SHP77 treated with DMSO at 0.1 percent for 48 hours (cell line): ENCODE results near the gene PDE6D.

Experiments
- DNase-seq: peaks from one replicate; lab custom pipeline; 2025; lab: John Stamatoyannopoulos, UW

The PDE6D gene

DNA sequence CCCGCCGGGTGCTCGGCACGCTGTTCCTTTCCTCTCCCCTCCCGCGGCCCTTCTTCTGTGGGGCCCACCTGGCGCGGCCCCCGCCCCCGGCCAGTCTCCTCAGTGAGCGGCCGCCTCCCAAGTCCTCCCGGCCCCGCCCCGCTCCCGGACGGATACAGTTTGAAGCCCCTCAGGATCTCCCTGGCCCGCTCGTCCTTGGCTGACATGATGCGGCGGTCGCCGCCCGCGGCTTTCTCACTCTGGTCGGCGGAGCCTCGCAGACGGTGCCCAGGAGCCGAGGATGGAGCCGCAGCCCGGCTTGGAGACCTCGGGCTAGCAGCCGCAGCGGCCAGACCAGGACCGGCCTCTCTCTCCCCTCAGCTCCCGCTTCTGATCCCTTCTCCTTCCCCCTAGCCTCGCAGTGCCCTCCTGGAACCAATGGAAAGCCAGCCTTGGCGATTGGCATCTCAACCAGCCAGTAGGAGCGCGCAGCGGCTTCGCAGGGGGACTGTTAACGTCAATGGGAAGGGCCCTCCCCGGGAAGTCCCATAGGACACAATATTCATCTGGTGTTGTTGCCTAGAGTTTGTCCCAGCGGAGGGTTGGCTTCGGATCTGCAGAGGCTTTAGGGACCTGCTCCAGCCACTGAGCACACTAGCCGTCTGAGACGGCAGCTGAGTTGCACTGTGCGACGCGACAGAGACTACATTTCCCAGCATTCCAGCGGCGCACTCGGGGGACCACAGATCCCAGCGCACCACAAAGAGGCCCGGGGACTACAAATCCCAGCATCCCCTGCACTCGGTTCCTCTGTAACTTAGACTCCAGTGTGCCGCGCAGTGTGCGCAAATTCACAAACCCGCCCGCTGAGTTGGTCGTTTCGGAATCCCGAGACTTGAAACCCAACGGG, at the start of gene PDE6D:
Gene PDE6D (minus strand): TSS at position 374 of the 889 bp plus-strand sequence. CDS start 168 bp downstream, at position 206.
- peak; percentile 93 for DNase-seq

DNA sequence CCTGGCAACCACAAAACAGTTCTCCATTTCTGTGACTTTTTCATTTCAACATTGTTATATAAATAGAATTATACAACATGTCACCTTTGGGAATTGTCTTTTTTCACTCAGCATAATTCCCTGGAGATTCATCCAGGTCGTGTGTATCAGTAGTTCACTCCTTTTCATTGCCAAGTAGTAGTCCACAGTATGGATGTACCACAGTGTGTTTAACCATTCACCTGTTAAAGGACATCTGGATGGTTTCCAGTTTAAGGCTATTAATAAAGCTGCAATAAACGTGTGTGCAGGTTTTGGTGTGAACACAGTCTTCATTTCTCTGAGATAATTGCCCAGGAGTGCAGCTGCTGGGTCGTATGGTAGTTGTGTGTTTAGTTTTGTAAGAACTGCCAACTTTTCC, 40.8 kb upstream of the PDE6D start:
- no peak for DNase-seq

DNA sequence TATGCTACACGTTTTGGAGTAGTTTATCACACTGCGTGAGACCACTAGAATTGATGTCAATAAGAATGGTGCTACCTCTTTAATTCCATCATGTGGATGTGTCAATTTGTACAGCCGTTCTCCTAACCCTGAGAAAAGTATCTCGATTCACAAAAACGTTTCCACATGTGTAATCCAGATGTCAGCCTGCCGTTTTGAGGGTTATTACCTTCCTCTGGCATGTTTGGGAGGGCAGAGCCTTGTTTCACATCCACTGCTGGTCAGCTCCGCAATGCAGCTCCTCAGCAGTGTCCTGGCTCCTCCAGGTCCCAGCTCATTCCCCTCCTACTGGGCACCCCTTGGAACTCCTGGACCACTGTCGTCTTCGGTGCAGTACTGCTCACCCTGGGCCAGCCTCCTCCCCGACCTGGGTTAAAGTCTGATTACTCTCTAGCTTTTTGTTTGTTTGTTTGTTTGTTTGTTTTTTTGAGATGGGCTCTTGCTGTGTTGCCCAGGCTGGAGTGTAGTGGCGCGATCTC, 39.8 kb upstream of the PDE6D start:
- no peak for DNase-seq

DNA sequence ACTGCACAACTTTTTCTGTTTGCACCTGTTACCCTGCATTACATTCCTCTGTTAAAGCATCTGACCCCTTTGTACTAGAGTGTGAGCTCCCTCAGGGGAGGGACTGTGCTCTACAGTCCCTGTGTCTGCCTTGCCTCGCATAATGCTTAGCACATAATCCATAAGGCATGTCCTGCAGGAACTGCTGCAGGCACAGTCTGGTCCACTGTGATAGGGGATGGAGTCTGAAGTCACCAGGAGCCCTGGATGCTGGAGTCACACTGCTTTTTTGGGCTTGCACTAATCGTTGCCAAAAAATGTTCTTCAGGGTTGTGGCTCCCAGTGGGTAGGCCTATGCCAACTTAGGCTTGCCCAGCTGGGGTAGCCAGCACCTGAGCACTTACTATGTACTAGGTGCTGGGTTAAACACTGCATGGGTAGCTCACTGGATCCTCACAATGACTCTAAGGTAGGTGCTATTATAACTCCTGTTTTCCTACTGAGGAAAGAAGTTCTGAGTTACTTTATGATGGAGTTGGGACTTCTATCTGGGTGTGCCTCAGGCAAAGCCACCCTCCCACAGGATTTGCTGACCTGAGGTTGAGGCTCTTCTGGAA, 38.5 kb upstream of the PDE6D start:
- DNase-seq: no peak

DNA sequence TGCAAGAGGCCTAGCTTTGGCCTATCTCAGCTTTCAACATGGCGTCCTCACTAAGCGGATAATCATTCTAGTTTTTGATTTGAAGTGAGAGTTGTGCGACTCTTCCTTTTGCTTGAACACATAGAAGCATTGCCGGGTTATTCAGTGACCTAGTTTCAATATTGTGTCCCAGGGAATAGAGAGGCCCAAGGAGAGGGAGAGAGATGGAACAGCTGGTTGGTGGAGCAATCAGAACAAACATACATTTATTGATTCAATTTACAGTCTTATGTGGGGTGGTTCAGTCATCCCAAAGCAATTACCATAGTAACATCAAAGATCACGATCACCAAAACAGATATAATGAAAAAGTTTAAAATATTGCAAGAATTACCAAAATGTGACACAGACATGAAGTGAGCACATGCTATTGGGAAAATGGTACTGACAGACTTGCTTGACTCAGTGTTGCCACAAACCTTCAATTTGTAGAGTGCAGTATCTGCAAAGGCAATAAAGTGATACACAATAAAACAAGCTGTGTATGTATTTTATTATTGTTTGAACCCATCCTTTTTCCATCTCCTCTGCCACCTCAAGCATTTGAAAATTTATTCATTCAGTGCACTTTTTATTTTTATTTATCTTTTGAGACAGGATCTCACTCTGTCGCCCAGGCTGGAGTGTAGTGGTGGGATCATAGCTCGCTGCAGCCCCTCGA, 35.4 kb upstream of the PDE6D start:
- no peak for DNase-seq

DNA sequence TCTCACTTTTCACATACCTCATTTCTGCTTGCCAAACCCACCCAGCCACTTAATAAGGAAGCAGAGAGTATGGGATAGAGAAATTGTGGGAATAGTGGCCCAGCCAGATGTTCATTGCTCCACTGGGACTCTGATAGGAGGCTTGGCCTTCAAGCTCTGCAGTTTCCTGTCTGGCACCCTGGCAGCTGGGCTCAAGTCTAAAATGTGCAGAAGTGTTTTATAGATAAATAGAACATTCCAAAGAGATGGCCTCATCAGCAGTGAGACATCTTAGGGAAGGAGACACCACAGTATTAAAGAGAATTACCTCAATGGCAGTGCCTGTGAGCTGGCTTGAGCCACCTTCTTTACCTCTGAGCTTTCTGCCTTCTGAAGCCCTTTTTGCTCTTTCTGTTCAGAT, 29.8 kb upstream of the PDE6D start:
- DNase-seq: no peak

DNA sequence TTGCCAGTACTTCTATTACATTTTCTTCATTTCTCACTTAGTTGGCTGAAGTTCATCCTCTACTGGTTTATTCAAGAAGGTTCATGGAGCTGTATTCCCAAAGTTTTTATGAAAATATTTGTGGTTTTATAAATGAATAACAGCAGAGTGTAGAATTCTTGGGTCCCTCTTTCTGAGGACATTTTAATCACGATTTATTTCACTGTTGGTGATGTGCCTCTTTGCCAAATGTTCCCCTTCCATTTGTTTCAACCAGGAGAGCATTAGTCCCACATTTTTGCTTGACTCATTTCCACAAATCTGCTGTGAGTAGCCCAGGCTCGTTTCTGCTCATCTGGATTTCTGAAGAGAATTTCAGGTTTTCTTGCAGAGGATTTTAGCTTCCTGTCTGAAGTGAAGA, 25.9 kb upstream of the PDE6D start:
- no peak for DNase-seq

DNA sequence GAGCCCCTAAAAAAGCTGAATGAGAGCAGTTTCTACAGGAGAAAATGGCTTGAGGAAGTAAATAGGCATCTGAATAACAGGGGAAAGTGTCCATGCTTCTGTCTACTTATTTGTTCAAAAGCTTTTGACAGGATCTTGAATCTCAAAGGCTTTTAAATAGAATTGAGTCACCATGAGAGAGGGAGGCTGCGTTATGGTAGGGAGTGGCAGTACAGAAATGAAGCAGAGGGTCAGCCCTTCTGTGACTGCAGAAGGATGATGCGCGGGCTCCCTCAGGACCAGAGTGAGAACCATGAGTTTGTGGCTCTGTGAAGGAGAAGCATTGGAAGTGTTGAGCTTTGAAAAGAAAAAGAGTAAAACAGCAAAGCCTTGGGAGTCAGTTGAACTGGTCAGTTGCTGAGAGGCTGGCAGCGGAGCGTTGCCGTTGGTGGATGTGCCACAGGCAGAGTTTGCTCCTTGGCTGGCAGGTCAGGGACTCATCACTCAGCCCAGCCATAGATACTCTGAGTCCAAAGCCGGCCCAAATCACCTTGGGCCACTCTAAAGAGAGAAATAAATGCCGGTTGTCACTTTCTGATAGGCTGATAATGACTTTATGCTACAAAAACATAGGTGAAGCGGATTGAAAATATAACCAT, 22.5 kb upstream of the PDE6D start:
- no peak for DNase-seq

DNA sequence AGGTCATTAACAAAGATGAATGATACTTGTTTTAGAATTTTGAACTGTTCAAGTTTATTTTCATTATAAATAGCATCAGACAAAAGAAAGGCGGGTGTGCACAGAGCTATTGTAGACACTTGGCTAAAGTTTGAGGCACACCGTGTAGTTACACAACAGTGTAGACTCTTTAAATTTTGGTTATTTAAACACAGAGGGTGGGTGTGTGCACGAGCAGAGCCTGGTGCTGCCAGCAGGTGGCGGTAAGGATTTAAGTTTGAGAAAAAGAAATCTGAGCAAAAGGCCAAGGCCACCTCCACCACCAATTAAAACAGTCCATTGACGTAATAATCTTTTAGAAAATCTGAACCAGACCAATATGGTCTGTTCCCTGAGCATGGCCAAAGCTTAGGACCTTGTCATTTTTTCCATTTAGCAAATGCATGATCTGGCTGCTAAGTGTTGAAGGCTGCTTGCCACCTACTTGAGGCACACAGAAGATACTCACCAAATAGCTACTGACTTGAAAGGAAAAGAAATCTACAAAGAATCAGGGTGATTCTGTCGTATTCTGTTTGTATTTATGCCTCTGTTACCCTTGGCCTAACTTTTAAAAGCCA, 19.5 kb upstream of the PDE6D start:
- no peak for DNase-seq

DNA sequence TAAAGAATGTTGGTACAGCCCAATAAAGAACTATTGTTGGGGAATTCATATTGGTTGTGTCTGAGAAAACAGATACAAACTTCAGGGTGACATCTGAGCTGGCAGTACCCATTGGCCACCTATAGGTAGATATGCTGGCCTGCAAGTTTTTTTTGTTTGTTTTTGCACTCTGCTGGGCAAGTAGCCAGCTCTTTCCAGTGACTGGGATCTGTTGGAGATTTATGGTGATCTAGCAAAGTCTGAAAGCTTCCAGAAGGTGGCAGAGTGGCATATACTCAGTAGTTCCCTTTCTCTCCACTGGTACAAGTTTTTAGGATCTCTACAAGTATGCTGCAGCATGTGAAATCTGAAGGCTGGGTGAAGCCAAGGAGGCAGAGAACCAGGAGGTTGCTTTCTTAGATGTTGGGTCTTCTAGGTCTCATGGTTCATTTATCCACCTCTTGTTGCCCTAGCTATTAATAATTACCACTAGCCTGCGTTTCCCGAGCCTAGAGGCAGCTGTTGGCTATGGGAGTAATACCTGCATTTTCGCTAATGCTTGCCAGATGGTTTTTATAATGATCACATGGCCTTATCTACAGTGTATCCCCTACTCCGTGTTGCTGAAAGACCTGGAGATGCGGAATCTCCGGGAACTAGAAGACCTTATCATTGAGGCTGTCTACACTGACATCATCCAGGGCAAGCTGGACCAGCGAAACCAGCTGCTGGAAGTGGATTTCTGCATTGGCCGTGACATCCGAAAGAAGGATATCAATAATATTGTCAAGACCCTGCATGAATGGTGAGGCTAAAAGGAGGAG, 14.6 kb upstream of the PDE6D start:
- peak; percentile 43 for DNase-seq

DNA sequence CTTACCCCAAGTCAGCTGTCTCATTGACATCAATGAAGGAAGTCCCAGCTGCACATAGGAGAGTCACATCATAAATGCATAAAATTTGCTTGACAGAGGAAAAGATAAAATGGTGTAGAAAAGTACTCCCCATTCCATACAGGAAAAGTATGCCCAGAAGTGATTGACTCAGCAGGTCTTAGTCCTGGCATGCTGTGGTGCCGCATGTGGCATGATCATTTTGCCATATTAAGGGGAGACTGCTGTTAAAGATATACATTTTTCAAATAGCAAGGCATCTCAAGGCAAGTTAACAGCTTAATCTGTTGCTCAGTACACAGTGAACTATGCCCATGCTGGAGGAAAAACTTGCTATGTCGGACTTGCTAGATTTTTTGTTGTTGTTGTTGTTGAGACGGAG, 13.3 kb upstream of the PDE6D start:
- DNase-seq: no peak

DNA sequence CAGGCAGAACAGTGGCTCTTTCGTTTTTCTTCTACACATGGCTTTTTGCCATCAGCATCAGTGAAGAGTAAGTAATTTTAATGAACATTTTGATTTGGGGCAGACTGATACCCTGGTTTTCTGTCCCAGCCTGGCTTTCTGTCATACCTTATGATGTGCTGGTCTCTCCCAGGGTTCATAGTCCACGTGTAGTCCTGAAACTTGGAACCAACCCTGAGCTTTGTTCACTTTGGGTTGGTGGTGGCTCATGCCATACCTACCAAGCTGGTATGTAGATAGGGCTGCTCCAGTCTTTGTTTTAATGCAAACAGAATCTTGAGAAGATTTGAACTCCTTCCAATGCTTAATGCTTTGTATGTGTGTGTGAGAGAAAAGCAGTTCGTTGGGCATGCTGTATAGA, 10.0 kb upstream of the PDE6D start:
- no peak for DNase-seq

DNA sequence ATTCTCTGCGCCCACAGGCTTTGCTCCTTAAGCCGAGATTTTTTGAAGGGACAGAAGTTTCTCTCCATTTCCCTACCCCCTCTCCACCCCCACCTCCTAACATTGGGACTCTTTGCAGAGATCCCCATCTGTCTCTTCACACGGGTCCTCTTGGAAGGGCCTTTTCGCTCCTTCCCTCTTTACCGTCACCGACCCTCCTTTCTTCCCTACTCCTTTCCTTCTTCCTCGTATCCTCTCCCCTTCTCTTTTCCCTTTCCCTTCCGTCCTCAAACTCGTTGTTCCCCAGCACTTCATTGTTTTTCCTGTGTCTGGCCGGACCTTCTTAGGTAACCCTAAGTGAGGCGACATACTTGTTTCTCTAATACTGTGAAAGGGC, 5.8 kb upstream of the PDE6D start:
- no peak for DNase-seq

DNA sequence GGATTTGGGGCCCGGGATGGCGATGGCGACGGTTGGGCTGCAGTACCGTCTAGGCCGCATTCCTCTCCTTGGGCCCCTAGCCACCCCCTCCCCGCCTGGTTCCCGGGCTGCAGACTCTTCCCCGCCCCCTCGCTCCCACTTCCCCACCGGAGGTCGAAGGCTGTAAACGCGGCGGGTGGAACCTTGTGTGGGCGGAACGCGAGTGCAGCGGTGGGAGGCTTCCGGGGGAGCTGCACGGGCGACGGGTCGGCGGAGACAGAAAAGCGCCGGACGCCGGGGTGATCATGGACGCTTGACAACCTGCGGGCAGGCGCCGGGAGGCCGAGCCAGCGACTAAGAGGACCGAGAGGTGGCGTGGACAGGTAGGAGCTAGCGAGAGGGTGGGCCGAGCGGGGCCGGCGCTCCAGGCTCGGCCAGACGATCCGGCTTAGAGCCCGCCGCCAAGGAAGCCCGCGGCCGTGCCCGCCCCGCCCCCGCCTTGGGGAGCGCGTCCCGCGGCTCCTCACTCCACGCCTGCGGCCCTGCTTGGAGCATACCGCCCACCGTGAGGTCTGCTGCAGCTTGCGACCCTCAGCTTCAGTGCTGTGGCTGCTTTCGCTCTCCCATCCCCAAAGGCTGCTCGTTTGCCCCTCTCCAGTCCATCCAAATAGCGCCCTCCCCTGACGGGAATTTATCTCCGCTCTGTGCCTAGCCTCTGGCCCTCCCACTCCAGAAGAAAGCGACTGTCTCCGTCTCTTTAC, 5.3 kb upstream of the PDE6D start, which contains the start of gene COPS7B:
Gene COPS7B (plus strand): TSS at position 269 of the 740 bp plus-strand sequence. CDS start 2,126 bp downstream, outside the sequence.
- peak; percentile 68 for DNase-seq

DNA sequence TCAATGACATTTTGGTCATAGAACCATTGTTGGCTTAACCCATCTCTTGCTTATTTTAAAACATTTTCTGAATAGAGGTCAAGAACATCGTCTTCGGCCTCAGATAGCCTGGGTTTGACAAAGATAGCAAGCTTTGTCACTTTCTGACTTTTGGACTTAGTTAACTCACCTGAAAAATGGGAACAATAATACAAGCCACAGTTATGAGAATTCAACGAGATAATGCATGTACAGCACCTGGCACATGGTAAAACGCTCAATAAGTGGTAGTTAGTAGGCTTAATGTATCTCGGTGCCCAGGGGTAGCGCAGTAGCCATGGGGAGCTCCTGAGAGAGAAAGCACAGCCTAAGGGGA, 4.7 kb upstream of the PDE6D start:
- DNase-seq: no peak

DNA sequence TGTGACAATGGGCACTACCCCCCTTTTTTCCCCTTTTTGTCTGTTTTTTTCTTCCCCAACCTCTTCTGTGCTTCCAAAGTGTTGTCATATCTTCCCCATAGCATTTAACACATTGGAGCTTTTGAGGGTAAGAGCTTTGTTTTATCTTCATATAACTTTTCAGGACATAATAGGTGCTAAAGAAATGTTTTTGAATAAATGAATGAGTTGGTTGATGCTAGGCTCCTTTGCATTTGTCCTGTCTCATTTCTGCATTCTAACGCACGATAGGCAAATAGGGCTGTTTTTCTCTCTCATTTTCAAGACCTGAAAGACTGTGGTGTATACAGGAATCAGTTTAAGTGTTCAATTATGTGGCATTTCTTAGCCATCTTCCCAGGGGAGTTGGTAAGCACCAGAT, 4.3 kb upstream of the PDE6D start:
- DNase-seq: no peak

DNA sequence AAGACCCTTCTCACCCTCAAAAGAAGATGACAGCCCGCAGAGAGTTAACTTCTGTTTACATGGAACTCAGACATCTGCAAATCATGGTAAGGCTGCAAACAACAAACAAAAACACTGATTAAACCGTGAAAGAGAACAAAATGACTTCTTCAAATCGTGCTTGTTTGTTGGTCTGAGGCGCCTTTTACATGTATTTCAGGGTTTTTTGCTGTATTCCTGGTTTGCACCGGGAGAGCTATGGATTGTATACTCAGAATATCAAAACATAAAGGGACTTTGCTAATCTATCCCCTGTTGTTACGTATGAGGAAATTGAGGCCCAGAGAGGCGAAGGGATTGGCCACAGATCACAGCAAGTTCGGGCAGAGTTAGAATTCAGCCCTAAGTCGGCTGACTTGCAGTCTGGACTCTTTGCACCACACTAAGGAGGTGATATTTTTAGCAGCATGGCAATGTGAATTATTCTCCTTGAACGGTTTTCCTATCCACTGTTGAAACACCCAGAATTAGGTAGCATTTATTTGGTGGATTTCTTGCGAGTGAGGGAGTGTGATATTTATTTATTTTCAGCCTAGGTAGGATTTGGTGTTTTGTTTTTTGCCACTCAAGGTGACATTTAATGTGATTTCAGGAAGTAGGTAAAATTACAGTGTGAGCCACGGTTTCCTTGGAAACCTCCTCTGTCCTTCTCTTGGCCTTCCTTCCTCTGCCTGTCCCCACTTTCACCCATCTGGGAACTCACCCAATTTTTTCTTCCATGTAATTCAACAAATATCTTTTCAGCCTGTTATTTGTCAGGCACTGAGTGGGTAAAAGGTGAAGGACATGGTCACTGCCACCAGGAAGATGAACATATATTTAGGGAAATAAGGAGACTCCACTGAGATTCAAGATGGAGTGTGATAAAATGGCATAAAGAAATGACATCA, 980 bp upstream of the PDE6D start:
- DNase-seq: no peak

DNA sequence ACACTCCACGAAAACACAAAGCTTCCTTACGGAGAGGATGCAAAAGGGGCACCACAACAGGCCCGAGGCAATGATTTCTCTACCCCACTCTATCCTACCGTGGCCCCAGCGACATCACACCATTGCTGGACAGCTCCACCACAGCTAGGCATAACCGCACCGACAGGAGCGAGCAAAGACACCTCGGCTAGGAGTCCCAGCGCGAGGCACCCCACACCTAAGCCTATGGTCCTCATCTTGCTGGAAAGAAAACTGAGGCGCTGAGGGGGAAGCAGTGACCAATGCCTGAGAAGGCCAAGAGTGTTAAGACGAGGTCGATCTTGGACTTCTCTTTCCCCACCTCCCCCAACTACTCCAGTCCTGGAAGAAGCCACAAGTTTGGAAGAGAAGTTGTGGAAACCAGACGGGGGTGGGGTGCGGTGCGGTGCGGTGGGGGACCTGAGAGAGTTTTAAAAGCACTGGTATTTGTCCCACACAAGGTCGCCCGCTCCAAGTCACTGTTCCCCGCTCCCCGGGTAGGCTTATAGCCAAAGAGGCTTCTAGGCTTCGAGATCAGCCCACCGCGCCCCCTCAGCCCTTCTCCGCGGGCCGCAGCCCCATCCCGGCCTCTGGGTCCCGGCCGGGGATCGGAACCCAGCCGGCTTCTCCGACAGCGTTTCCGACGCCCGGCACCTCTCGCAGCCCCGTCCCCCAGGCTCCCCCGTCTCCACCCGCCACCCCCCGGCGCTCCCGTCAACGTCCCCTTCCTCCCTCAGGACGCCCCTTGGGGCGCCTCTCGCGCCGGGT, 766 bp downstream of the PDE6D start:
- no peak for DNase-seq
